Measurements from ENCODE around the gene RAB43.

Gene RAB43

GRCh38 chr3:129060276-129061022, 61.2 kb downstream of the RAB43 start, which contains the start of gene GP9:
GP9 (plus strand) TSS chr3:129060779; CDS start chr3:129061740, 961 bp downstream.
- no peak for DNase-seq

GRCh38 chr3:129059311-129059958, 62.2 kb downstream of the RAB43 start:
- no peak for DNase-seq

GRCh38 chr3:129058441-129059200, 63.0 kb downstream of the RAB43 start:
- DNase-seq = no peak

DNA sequence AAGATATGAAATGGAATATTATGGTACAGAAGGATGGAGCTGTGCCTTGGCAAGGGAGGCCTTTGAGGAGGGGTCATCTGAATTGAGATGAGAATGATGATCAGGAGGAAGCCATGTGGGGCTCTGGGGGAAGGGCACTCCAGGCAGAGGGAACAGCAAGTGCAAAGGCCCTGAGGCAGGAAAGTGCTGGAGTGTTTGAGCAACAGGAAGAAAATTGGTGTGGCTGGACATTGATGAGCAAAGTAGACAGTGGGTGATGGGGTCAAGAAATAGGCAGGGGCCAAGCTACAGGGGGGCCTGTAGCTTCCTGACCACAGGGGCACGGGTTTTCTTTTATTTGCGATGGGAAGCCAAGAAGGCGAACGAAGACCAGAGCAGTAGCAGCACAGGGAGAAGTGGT, 64.4 kb downstream of the RAB43 start:
- DNase-seq = no peak

GRCh38 chr3:129056451-129057173, 65.0 kb downstream of the RAB43 start:
- no peak for DNase-seq

DNA sequence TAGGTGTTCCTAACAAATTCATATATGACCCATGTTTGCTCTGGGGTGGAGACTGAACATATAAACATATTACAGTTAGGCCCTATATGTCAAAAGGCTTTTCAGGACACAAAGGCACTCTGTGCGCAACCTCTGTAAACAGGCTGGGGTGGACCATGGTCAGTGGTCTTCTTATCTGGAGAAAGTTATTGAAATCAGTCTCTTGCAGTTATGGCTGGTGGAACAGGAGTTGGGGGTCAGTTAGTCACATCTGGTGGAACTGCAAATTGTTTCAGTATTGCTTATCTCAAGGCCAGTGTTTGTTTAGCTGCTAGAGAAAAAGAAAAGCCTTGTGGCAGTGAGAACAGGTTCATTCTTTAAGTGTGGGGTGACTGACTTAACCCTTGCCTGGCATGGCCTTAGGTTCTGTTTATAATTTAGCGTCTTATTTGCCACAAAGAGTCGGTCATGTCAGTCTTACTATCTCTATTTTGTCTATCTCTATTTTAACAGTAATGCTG, 66.9 kb downstream of the RAB43 start:
- DNase-seq = no peak

- no peak for DNase-seq
Observed at GRCh38 chr3:129052675-129053074, 68.9 kb downstream of the RAB43 start.

DNA sequence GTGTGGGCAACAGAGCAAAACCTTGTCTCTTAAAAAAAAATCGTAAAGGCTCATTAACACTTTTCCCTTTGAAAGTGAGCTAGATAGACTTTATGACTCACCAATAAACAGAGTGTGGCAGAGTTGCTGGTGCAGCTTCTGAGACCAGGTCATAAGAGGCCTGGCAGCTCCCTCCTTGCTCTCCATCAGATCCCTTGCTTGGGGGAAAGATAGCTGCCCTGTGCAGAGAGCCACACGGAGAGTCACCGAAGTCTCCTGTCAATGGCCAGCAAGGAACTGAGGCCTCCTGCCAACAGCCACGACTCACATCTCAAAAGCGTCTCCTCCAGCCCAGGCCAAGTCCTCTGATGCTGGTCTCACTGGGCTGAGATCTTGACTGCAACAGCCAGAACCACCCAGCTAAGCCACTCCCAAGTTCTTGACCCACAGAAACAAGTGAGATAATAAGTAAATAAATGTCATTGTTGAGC, 69.7 kb downstream of the RAB43 start:
- DNase-seq = no peak

- DNase-seq = no peak
Observed at GRCh38 chr3:129050556-129051295, 70.9 kb downstream of the RAB43 start.

DNA sequence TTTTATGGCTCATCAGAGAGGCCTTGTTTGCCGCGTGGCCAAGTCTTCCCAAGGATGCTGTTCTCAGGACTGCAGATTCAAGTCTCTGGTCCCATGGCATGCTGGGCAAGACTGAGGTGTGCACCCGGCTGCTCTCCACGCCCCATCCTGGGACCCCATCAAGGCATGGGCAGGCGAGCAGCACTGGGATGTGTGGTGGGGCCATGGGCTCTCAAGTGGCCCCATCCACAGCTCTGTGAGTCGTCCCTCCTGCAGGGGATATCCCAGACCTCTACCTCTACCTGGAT, 74.1 kb downstream of the RAB43 start:
- DNase-seq = no peak

- no peak for DNase-seq
Observed at GRCh38 chr3:129046732-129047552, 74.7 kb downstream of the RAB43 start.

DNA sequence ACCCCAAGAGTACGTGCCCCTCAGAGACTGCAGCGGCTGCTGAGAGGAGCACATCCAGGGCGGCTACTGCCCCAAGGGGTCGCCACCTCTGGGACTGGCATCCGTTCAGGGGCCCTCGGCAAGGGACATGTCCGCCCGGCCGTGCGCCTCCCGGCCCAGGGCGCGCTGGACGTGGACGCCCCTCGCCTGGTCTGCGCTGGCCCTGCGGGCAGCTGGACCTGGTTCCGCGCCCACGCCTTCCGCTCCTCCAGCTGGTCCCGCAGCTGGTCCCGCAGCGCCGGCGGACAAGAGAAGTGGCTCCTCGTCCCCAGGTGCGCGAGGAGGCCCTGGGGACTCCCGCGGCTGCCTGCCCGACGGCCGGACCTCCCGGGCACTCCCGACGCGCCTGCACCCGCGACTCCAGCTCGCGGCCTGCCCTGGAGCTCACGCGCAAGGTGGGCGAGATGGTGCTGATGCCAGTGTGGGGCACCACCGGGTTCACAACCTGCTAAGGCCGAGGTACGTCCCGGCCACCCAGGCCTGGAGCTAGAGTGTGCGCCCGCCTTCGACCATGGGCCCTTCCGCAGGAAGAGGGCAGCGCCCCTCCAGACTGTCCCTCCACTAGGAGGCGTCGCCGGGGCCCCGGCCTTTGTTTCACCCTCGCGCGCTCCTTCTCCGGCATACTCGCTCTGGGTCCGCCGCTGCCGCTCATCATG, 75.4 kb downstream of the RAB43 start:
- DNase-seq = no peak

DNA sequence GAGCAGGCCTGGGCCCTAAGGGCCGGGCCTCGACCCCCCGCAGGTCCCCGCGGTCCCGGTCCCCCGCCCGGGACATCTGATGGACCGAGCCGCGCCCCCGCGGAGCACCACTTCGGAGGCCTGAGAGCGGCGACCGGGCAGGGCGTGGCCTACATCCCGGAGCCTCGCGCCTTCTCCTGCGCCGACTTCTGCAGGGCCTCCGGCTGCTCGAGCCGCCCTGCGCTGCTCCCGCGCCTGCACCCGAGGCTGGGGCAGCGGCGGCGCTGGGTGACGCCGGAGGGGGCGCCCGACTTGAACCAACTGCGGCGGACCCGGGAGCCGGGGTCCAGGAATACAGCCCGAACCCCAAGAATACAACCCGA, 75.9 kb downstream of the RAB43 start:
- no peak for DNase-seq

- DNase-seq = no peak
Observed at GRCh38 chr3:129040579-129041300, 80.9 kb downstream of the RAB43 start.

DNA sequence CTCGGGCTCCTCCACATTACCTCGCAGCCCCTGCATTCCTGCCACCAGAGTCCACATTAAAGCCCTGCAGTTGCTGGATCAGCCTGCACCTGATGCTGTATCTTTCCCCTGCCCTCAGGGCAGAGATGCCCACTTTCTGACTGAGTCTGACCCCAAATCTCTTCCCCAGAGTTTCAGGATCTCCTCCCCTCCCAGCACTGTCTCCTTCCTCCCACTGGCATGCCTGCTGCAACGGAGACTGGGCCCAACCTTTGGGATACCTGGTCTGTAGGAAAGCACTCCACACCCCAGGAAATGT, 81.6 kb downstream of the RAB43 start:
- DNase-seq = no peak

GRCh38 chr3:129039271-129040038, 82.1 kb downstream of the RAB43 start:
- no peak for DNase-seq

- no peak for DNase-seq
Observed at GRCh38 chr3:129038121-129038855, 83.3 kb downstream of the RAB43 start.
